Neutrophil (primary cell): ENCODE results near the gene P3R3URF.

Source experiments
- H3K27ac ChIP-seq: fragments of 200-600 bp; sonication (generic); 2 replicates; pipeline ENCODE4 v1.5.1; 2016; ENCODE audit warnings: mild to moderate bottlenecking, moderate library complexity
- H3K27me3 ChIP-seq: fragments of 200-600 bp; sonication (generic); 2 replicates; pipeline ENCODE4 v1.6.0; 2016; ENCODE audit warnings: mild to moderate bottlenecking
- H3K36me3 ChIP-seq: fragments of 200-600 bp; sonication (generic); 2 replicates; pipeline ENCODE4 v1.5.1; 2017
- H3K4me1 ChIP-seq, 2 experiments: fragments of 200-600 bp in 1 of 2; sonication (generic) in 1 of 2; 1 replicate in 1 of 2; 2 replicates in 1 of 2; pipeline versions ENCODE4 v1.5.1 to v1.6.1; 2013 to 2016; ENCODE audit warnings: low read depth in 1 of 2, low read length in 1 of 2, mild to moderate bottlenecking in 1 of 2, moderate library complexity in 1 of 2; ENCODE audit not compliant: control insufficient read depth in 1 of 2, insufficient read depth in 1 of 2
- H3K4me3 ChIP-seq, 2 experiments: fragments of 200-600 bp in 1 of 2; sonication (generic) in 1 of 2; 1 replicate in 1 of 2; 2 replicates in 1 of 2; pipeline ENCODE4 v1.5.1; 2013 to 2016; ENCODE audit warnings: low read depth in 1 of 2, low read length in 1 of 2, mild to moderate bottlenecking in 1 of 2, moderate library complexity in 1 of 2
- H3K9me3 ChIP-seq: fragments of 200-600 bp; sonication (generic); 2 replicates; pipeline ENCODE4 v1.5.1; 2016
- TF ChIP-seq, protein P1 (sequence below): fragments of 200-600 bp; sonication (generic); IDR thresholded peaks from 2 replicates; pipeline ENCODE4 v1.5.1; 2016; ENCODE audit warnings: antibody characterized with exemption

Gene P3R3URF

DNA sequence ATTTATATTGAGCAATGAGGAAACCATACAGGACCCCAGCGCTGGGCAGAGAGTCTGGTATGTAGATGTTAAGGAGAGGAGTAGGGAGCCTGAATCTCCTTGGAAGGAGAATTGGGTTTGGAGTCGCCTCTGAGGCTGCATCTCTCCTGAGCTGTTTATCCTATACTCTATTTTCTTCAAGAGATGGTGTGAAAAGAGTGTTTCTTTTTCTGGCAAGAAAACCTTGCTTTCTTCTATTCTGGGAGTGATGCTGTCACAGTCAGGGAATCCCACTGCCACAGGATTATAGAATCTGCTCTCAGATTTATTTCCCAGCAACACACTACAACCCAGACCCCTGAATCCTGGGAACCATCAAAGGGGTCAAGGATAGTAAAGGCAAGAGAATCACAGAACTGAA, 30.1 kb upstream of the P3R3URF start:
- Histone ChIP-seq H3K36me3 (no peaks in the 10 kb centered on the region), H3K4me3 (no peak overlapping the region), H3K27ac (no peak overlapping the region), H3K9me3 (no peaks in the 10 kb centered on the region), H3K4me1 (peaks cover 20 to 21% of the 10 kb centered on the region in 2 experiments), H3K27me3 (no peaks in the 10 kb centered on the region)
- TF ChIP-seq, protein P1, sequence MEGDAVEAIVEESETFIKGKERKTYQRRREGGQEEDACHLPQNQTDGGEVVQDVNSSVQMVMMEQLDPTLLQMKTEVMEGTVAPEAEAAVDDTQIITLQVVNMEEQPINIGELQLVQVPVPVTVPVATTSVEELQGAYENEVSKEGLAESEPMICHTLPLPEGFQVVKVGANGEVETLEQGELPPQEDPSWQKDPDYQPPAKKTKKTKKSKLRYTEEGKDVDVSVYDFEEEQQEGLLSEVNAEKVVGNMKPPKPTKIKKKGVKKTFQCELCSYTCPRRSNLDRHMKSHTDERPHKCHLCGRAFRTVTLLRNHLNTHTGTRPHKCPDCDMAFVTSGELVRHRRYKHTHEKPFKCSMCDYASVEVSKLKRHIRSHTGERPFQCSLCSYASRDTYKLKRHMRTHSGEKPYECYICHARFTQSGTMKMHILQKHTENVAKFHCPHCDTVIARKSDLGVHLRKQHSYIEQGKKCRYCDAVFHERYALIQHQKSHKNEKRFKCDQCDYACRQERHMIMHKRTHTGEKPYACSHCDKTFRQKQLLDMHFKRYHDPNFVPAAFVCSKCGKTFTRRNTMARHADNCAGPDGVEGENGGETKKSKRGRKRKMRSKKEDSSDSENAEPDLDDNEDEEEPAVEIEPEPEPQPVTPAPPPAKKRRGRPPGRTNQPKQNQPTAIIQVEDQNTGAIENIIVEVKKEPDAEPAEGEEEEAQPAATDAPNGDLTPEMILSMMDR = no peak

DNA sequence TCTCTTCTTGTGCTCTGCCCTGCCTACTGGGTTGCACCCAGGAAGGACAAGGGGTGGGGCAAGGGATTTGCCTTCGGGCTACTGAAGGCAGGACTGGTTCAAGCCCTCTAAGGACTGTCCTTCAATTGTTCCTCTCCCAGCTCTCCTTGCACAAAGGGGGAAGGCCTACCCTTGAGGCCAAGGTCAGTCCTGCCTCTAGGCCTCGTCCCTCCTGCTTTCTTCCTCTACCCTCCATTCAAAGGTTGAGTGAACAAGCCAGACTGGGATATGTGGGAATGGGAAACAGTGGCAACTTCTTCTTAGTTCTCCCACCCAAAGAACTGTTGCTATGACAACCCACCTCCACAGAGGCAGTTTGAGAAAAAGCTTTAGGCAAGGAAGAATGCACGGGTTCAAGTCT, 29.5 kb upstream of the P3R3URF start:
- Histone ChIP-seq H3K9me3 (no peaks in the 10 kb centered on the region), H3K4me3 (no peak overlapping the region), H3K4me1 (peaks cover 20 to 21% of the 10 kb centered on the region in 2 experiments), H3K36me3 (no peaks in the 10 kb centered on the region), H3K27ac (no peak overlapping the region), H3K27me3 (no peaks in the 10 kb centered on the region)
- TF ChIP-seq, protein P1 = no peak

DNA sequence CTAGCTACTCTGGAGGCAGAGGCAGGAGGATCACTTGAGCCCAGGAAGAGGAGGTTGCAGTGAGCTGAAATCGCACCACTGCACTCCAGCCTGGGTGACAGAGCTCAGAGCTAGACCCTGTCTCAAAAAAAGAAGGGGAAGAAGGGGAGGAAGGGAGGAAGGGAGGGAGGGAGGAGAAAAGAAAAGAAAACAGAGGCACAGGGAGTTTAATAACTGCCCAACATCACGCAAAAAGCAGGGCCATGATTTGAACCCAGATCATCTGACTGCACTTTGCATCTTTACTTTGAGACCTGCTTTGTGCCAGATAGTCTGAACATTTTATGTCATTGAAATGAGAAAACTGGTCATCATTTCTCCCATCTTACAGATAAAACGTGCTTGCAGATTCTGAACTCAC, 28.9 kb upstream of the P3R3URF start:
- Histone ChIP-seq H3K4me1 (peaks cover 20 to 21% of the 10 kb centered on the region in 2 experiments), H3K9me3 (no peaks in the 10 kb centered on the region), H3K27ac (no peak overlapping the region), H3K27me3 (no peaks in the 10 kb centered on the region), H3K36me3 (no peaks in the 10 kb centered on the region), H3K4me3 (no peak overlapping the region)
- TF ChIP-seq, protein P1 = no peak

DNA sequence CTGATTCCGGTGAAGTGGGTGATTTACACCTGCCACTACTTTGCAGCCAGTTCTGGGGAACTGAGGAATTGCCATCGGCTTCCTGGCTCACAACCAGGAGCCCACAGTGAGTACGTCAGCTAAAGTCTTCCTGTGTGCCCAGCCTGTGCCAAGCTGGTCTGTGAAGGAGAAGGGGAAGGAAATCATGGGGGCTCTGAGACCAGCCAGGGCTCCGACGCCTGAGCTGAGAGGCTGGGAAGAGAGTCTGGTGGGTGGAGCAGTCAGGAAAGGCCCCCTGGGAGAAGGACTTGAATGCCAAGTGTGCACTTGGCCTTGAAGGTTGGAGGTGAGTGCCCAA, 28.1 kb upstream of the P3R3URF start:
- Histone ChIP-seq H3K27ac (peak overlapping the region; percentile 13), H3K4me1 (peaks cover 20 to 21% of the 10 kb centered on the region in 2 experiments), H3K36me3 (no peaks in the 10 kb centered on the region), H3K27me3 (no peaks in the 10 kb centered on the region), H3K4me3 (no peak overlapping the region), H3K9me3 (no peaks in the 10 kb centered on the region)
- TF ChIP-seq, protein P1 = no peak

DNA sequence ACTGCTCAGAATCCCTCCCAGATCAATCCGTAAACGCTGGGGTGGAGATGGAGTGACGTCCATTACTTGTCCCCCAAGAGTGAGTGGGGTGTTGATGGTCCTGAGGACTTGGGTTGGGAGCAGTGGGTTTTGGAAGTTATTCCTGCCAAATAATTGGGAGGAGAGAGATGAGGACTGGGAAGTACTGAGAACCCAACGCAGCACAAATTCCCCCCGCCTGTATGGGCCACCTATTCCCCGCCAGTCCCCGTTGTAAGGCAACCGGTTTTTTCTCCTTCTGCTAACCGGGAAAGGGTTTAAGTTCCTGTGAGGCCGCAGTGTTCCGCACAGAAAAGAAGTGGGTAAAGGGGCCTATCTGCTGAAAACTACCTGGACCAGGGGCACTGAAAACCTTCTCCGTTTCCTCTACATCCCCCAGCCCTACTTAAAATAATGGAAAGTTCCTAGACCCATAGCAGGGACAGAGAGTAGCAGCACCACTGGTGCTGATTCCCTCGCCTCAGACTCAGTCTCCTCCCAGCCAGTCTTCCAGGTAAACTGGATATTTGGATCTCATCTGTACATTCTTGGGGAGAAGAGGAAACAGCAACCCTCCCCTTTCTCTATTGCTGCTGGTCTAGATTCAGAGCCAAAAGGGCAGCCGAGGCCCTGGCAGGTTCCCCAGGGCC, 27.6 kb upstream of the P3R3URF start:
- Histone ChIP-seq H3K27ac (peak overlapping the region; percentile 13), H3K27me3 (no peaks in the 10 kb centered on the region), H3K9me3 (no peaks in the 10 kb centered on the region), H3K36me3 (no peaks in the 10 kb centered on the region), H3K4me3 (peak overlapping the region; percentile 55 to 66), H3K4me1 (peaks cover 21 to 23% of the 10 kb centered on the region in 2 experiments)
- TF ChIP-seq, protein P1 = no peak
